Renal cortex interstitium (tissue), 15 donors: ENCODE data around the gene WDR13. TPM values are rescaled to one million over a fixed set of nuclear protein-coding genes. Genes with fewer than 3 reads are reported as not detected.
"Not testable (repeated sequence)": the region's sequence is repeated elsewhere in the genome, so short reads cannot be mapped to it uniquely, and the experiment has no call there.

Experiments
- DNase-seq, 11 donors: peaks; one replicate each; pipeline ENCODE4 v3.0.0-alpha.2; 2013; ENCODE audit warnings: low read depth in 9 of 11, low spot score in 4 of 11; ENCODE audit errors: extremely low read depth in 1 of 11
- long read RNA-seq, 16 experiments: transcript quantifications; one replicate each; lab custom pipeline, GENCODE V29; 2026
- polyA plus RNA-seq, 3 donors: library from polyadenylated mRNA; unstranded; fragments of 120-200 nt; gene quantifications; one replicate each; pipeline ENCODE4 v1.2.1, GENCODE V29; 2013; ENCODE audit not compliant: insufficient read length in 3 of 3

The WDR13 gene
- polyA plus RNA-seq, result 100 to 1,000 TPM; 118 to 157 (median 145) TPM
- long read RNA-seq, donor 1, full-length matches to known transcripts, result 21 of 21 reads
- long read RNA-seq, donor 1, partial matches to known transcripts, result 0 of 21 reads
- long read RNA-seq, donor 1, other reads (novel, unspliced or antisense), result 0 of 21 reads
- long read RNA-seq, donor 2, full-length matches to known transcripts, result 17 of 17 reads
- long read RNA-seq, donor 2, partial matches to known transcripts, result 0 of 17 reads
- long read RNA-seq, donor 2, other reads (novel, unspliced or antisense), result 0 of 17 reads
- long read RNA-seq, donor 3, full-length matches to known transcripts, result 28 of 46 reads
- long read RNA-seq, donor 3, partial matches to known transcripts, result 12 of 46 reads
- long read RNA-seq, donor 3, other reads (novel, unspliced or antisense), result 6 of 46 reads
- long read RNA-seq, donor 4, full-length matches to known transcripts, result 16 of 16 reads
- long read RNA-seq, donor 4, partial matches to known transcripts, result 0 of 16 reads
- long read RNA-seq, donor 4, other reads (novel, unspliced or antisense), result 0 of 16 reads
- long read RNA-seq, donor 5, full-length matches to known transcripts, result 46 of 46 reads
- long read RNA-seq, donor 5, partial matches to known transcripts, result 0 of 46 reads
- long read RNA-seq, donor 5, other reads (novel, unspliced or antisense), result 0 of 46 reads
- long read RNA-seq, donor 6, full-length matches to known transcripts, result 22 of 22 reads
- long read RNA-seq, donor 6, partial matches to known transcripts, result 0 of 22 reads
- long read RNA-seq, donor 6, other reads (novel, unspliced or antisense), result 0 of 22 reads
- long read RNA-seq, donor 7, full-length matches to known transcripts, result 25 of 30 reads
- long read RNA-seq, donor 7, partial matches to known transcripts, result 5 of 30 reads
- long read RNA-seq, donor 7, other reads (novel, unspliced or antisense), result 0 of 30 reads
- long read RNA-seq, donor 8, full-length matches to known transcripts, result 39 of 68 reads
- long read RNA-seq, donor 8, partial matches to known transcripts, result 29 of 68 reads
- long read RNA-seq, donor 8, other reads (novel, unspliced or antisense), result 0 of 68 reads
- long read RNA-seq, donor 9, full-length matches to known transcripts, result 18 of 23 reads
- long read RNA-seq, donor 9, partial matches to known transcripts, result 0 of 23 reads
- long read RNA-seq, donor 9, other reads (novel, unspliced or antisense), result 5 of 23 reads
- long read RNA-seq, donor 10, full-length matches to known transcripts, result 21 of 21 reads
- long read RNA-seq, donor 10, partial matches to known transcripts, result 0 of 21 reads
- long read RNA-seq, donor 10, other reads (novel, unspliced or antisense), result 0 of 21 reads
- long read RNA-seq, donor 11, full-length matches to known transcripts, result 19 of 19 reads
- long read RNA-seq, donor 11, partial matches to known transcripts, result 0 of 19 reads
- long read RNA-seq, donor 11, other reads (novel, unspliced or antisense), result 0 of 19 reads
- long read RNA-seq, donor 12, full-length matches to known transcripts, result 7 of 12 reads
- long read RNA-seq, donor 12, partial matches to known transcripts, result 5 of 12 reads
- long read RNA-seq, donor 12, other reads (novel, unspliced or antisense), result 0 of 12 reads
- long read RNA-seq, donor 13, full-length matches to known transcripts, result 42 of 68 reads
- long read RNA-seq, donor 13, partial matches to known transcripts, result 21 of 68 reads
- long read RNA-seq, donor 13, other reads (novel, unspliced or antisense), result 5 of 68 reads
- long read RNA-seq, donor 14, full-length matches to known transcripts, result 13 of 13 reads
- long read RNA-seq, donor 14, partial matches to known transcripts, result 0 of 13 reads
- long read RNA-seq, donor 14, other reads (novel, unspliced or antisense), result 0 of 13 reads
- long read RNA-seq, donor 15, full-length matches to known transcripts, result 12 of 12 reads
- long read RNA-seq, donor 15, partial matches to known transcripts, result 0 of 12 reads
- long read RNA-seq, donor 15, other reads (novel, unspliced or antisense), result 0 of 12 reads
- long read RNA-seq, donor 16, full-length matches to known transcripts, result 60 of 100 reads
- long read RNA-seq, donor 16, partial matches to known transcripts, result 33 of 100 reads
- long read RNA-seq, donor 16, other reads (novel, unspliced or antisense), result 7 of 100 reads

DNA sequence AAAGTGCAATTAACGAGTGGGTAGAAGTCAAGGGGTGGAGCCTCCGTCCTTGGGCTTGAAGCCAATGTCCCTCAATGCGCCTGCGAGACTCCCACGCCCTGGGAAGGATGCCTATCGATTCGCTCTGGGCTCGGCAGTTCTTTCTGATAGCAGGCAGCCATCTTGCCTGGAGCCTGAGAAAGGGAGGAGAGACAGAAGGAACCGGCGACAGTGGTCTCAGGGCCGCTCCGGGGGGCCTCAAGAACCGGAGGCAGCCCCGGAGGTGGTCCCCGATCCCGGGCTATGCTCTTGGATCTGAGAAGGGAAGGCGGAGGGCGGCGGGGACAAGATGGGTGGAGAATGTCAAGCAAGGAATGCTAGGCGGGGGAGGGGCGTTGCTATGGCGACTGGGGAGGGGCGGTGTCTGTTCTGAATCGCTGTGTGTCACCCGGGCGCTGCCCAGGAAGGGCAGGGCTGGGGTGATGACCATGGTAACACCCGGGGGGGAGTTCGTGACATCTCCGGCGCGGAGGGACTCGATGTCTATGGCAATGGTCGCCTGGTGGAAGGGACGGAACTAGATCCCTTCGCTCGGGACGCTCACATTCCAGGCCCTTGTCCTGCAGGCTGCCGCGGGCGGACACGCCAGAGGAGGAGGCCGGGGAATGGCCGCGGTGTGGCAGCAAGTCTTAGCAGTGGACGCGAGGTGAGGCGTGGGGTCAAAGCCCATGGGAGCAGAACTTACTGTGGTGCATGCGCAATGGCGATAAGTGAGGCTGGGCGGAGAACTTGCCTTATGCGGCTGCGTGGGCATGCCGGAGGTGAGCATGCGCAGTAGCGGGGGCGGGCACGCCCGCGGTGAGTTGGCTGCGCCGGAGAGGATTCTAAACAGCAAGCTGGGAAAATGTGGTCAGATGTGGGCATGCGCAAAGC lies at the start of gene WDR13:
WDR13 (plus strand) TSS at position 140 of the 912 bp plus-strand sequence; CDS start at position 645, 505 bp downstream.
- peak; percentile 77 to 90 (median 87) for DNase-seq

DNA sequence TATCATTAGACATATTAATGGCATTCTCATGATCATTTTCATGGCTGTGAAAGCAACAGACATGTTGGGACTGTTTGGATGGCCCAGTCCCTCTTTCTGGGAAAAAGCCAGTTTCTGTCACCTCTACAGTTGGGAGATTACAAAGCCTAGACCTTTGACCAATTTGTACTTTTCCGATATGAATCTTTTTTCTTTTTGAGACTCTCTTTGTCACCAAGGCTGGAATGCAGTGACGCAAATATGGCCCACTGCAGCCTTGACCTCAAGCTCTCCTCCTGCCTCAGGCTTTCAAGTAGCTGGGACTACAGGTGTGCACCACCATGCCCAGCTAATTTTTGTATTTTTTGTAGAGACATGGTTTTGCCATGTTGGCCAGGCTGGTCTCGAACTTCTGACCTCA lies 48.4 kb upstream of the WDR13 start:
- DNase-seq, result no peak

DNA sequence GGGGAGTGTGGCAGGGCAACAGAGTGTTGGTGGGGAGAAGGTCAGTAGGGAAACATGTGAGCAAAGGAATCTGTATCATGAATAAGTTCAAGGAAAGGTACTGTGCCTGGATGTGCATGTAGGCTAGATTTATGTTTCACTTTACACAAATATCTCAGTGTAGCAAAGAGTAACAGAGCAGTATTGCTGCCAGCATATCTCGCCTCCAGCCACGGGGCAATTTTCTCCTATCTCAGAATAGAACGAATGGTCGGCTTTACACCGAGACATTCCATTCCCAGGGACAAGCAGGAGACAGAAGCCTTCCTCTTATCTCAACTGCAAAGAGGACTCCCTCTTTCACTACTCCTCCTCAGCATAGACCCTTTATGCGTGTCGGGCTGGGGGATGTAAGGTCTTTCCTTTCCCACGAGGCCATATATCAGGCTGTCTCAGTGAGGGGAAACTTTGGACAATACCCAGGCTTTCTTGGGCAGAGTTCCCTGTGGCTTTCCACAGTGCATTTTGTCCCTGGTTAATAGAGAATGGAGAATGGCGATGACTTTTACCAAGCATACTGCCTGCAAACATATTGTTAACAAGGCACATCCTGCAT lies 41.5 kb upstream of the WDR13 start:
- not testable (repeated sequence) for DNase-seq

DNA sequence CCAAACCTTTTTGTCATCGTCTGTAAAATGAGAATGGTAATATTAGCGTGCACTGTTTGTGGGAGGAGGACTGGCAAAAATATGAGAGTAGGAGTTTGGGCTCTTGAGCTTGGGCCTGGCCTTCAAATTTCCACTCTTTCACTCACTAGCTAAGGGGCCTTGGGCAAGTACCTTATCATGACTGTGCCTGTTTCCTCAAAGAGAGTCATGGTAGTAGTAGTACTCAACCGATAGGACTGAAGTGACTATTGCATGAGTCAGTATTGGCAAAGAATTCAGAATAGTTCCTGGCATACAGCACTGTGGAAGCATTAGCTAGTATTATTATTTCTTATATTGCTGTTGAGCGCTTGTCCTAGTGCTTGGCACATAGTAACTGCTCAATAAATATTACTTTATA lies 39.0 kb upstream of the WDR13 start:
- DNase-seq, result no peak

DNA sequence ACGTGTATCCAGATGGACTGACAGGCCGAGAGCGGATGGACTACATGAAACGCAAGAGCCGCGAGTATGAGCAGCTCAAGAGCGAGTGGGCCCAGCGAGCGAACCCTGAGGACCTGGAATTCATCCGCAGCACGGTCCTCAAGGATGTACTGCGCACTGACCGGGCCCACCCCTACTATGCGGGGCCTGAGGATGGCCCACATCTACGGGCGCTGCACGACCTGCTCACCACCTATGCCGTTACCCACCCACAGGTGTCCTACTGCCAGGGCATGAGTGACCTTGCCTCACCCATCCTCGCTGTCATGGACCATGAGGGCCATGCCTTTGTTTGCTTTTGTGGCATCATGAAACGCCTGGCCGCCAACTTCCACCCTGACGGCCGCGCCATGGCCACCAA lies 37.7 kb upstream of the WDR13 start:
- DNase-seq, result no peak

DNA sequence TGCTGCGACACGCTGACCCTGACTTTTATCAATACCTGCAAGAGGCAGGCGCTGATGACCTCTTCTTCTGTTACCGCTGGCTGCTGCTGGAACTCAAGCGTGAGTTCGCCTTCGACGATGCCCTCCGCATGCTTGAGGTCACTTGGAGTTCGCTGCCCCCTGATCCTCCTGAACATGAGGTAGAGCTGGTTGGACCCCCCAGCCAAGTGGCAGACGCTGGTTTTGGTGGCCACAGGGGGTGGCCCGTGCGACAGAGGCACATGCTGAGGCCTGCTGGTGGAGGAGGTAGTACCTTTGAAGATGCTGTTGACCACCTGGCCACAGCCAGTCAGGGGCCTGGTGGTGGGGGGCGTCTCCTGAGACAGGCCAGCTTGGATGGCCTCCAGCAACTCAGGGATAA lies 37.2 kb upstream of the WDR13 start:
- no peak for DNase-seq

DNA sequence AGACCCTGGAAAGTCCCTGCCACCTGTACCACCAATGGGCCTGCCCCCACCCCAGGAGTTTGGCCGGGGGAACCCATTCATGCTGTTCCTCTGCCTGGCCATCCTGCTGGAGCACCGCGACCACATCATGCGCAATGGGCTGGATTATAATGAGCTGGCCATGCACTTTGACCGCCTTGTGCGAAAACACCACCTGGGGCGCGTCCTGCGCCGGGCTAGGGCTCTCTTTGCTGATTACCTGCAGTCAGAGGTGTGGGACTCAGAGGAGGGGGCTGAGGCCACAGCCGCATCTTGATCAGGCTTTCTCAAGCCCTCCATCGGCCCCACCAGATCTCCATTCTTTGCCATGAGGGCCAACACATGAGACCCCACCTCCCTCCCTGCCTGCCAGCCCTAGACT lies 36.6 kb upstream of the WDR13 start:
- no peak for DNase-seq

DNA sequence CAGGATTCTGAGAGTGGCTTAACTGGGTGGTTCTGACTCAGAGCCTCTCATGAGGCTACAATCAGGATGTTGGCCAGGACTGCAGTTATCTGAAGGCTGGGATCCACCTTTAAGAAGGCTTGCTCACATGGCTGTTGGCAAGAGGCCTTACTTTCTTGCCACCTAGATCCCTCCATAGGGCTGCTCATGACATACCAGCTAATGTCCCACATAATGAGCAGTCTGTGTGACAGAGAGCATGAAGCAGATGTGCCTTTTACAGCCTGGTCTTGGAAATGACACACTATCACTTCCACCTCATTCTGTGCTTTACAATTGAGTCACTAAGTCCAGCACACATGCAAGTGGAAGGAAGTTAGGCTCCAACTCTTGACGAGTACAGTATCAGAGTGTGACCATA lies 27.3 kb upstream of the WDR13 start:
- DNase-seq, result no peak

DNA sequence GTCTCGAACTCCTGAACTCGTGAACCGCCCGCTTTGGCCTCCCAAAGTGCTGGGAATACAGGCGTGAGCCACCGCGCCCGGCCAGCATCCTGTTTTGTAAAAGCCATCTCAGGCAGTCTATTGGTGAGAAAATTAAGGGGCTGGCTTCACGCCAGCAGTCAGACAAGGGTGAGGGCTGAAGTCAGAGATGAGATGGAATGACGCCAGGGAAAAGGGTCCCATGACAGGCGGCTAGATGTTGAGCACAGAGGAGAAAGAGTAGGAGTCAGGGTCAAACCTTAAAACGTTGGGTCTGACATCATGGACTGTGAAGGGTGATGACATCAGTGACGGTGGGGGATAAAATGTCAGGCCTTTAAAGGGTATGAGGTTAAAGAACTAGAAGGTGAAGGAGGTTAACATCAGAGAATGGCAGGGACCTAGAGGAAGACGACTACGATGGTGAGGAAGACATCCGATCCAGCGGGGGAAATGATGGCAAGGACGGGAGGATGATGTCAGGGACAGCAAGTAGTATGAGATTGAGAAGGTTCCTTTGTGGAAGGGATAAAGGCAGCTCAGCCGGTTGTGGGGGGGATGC lies 23.5 kb upstream of the WDR13 start:
- DNase-seq, result peak in 4 of 11 donors; percentile 3 to 13 (median 8)

DNA sequence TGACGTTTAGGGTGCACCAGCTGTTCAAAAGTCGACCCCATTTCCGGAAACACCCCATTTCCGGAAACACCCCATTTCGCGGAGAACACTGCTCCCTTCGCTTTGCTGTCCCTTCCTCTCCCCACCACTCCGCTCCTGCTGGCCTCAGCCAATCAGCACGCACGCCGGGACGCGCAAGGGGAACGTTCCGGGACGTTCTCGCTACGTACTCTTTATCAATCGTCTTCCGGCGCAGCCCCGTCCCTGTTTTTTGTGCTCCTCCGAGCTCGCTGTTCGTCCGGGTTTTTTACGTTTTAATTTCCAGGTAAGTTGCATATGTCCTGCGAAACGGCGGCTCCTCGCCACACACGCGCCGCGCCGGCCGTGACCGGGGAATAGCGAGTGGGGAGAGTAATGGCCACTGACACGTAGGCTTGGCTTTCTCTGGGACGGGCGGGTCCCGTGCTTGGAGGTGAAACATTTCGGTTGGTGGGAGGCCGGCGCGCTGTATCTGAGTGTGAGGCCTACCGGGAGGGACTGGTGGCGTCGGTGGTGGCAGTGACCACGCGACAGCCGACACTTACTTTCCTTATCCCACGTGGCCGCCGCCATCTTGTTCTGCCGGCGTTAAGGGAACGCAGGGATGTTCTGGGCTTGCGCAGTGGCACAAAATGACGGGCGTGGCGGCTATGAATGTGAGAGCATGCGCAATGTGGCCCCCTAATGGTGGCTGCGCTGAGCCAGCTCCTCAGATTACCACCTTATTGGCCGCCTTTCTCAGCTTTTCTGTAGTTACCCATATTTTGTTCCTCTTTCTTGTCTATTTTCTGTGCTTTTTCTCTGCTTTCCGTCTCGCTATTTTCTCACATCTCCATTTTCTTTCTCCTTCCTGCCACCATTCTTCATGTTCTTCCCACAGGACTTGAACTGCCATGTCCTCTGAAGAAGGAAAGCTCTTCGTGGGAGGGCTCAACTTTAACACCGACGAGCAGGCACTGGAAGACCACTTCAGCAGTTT lies 22.7 kb upstream of the WDR13 start, which contains the start of gene RBM3:
RBM3 (plus strand) TSS at position 215 of the 997 bp plus-strand sequence; CDS start at position 912, 697 bp downstream.
- peak; percentile 68 to 89 (median 81) for DNase-seq

DNA sequence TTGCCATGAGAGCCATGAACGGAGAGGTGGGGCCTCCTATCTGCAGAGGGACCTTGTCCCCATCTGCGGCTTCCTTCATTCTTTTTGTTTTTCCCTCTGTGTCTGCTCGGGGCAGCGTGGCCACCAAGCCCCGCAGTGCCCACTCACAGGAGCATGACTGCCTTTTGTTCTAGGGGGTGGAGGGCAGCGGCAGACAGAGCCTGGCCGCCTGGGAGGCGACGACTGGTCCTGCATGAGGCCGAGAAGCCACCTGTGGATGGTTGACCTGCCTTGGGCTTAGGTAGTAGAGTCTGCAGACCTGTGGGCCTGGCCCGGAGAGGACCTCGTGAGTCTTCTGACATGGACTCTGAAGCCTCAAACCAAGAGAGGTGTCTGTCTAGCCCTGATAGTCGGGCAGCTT lies 21.6 kb upstream of the WDR13 start:
- DNase-seq, result no peak

DNA sequence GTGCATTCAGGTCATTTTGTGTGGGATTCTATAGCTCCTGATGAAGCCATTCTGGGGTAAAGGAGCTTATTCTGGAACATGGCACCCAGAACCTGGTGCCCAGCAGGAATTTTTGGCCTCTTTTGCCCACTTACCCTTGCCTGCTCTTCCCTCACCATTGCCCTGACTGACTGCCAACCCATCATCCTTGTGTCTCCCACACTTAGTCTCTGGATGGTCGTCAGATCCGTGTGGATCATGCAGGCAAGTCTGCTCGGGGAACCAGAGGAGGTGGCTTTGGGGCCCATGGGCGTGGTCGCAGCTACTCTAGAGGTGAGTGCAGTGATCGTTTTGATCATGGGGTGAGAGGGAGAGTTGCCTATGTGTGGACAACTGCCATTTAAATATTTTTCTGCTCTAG lies 21.2 kb upstream of the WDR13 start:
- DNase-seq, result no peak

DNA sequence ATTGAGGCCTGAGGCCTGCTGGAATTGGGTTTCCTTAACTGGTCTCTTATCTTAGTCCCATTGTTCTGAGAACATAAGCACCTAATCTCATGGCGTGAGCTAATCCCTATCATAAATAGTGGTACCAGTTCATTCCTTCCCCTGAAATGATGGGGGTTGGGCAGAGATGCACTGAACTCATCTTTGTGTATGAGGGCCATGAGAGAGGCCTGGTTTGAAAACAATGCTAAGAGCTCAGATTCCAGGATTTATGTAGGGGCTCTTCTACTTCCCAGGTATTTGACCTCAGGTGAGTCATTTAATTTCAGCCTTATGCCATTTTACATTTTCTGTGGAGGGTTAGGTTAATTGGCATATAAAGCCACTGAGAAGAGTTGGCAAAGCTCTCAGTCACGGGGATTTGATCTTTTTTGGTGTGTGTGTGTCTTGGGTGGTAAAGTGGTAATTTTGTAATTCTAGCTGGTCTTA lies 18.6 kb upstream of the WDR13 start:
- no peak for DNase-seq

DNA sequence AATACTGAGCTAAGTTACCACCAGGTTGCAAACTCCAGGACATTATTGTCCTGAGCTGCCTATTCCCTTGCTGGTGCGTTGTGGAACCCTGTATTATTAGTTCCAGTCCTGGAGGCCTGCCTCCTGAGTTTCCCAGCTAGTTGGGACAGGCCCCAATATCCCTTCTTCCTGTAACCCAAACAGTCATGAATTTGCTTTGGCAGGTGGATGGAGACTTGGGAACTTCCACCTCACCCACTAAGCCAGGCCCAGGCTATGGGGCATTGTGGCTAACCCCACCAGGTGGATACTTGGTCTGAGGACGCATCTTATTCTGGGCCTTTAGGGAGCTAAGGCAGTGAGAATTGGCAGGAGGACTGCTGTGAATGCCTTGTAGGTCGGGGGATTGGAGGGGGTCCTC lies 18.0 kb upstream of the WDR13 start:
- DNase-seq, result no peak
